ENCODE results near the gene IQCC.

DNA sequence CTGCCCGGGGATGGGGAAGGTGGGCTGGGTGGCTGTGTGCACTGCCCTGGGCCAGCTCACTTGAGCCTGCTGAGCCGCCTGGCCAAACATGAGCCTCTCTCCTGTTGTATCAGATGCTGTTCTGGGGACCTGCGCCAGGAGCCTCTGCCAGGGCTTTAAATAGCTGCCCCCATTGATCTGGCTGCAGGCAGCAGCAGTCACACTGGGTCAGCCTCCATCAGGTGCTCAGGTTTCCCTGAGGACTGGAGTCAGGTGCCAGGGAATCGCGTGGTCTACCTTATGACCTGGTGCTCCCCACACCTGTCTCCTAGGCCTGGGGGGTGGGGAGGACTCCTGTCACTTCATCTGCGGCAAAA lies 5.8 kb upstream of the IQCC start:
- TF ChIP-seq, protein P1, sequence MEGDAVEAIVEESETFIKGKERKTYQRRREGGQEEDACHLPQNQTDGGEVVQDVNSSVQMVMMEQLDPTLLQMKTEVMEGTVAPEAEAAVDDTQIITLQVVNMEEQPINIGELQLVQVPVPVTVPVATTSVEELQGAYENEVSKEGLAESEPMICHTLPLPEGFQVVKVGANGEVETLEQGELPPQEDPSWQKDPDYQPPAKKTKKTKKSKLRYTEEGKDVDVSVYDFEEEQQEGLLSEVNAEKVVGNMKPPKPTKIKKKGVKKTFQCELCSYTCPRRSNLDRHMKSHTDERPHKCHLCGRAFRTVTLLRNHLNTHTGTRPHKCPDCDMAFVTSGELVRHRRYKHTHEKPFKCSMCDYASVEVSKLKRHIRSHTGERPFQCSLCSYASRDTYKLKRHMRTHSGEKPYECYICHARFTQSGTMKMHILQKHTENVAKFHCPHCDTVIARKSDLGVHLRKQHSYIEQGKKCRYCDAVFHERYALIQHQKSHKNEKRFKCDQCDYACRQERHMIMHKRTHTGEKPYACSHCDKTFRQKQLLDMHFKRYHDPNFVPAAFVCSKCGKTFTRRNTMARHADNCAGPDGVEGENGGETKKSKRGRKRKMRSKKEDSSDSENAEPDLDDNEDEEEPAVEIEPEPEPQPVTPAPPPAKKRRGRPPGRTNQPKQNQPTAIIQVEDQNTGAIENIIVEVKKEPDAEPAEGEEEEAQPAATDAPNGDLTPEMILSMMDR (conservative IDR thresholded peaks at IDR 0.05 in 1 of 2, IDR thresholded peaks at IDR 0.05 in 1 of 2; ENCODE audit: low read depth in 1 of 2, low read length in 2 of 2) = no peak
- TF ChIP-seq EZH2 (IDR thresholded peaks at IDR 0.05; ENCODE audit: low read length, missing control alignments) = no peak

All from fibroblast of lung (primary cell).